Activated CD4-positive, alpha-beta T cell treated with anti-CD3 and anti-CD28 coated beads, Interleukin-2, amount 50 U/mL, for 16 hours (primary cell): Measurements from ENCODE around the gene RPL39.
A peak's percentile ranks its signal among the peaks of the same experiment; 100 is the strongest.
"Not testable (repeated sequence)": the region's sequence is repeated elsewhere in the genome, so short reads cannot be mapped to it uniquely, and the experiment has no call there.

Experiments used
- DNase-seq: peaks from one replicate; pipeline ENCODE4 v3.0.0-alpha.2; 2020

RPL39 gene

DNA sequence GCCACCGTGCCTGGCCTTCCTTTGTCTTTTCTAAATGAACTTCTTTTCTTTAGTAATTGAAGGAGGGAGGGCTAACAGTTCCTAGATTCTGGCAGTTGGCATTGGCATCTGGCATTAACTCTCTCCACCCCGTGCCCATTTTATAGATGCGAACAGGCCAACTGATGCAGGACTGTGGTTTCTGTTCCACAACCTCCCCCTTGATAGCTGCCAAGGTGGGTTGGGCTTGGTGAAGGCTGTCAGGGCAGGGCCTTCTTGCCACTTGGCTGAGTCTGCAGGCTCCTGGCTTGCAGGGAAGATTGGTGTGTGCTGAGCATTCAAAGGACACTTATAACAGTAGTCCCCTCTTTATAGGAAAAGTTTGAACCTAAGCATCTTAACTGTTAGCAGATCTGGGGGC lies 28.7 kb downstream of the RPL39 start:
- no peak for DNase-seq

DNA sequence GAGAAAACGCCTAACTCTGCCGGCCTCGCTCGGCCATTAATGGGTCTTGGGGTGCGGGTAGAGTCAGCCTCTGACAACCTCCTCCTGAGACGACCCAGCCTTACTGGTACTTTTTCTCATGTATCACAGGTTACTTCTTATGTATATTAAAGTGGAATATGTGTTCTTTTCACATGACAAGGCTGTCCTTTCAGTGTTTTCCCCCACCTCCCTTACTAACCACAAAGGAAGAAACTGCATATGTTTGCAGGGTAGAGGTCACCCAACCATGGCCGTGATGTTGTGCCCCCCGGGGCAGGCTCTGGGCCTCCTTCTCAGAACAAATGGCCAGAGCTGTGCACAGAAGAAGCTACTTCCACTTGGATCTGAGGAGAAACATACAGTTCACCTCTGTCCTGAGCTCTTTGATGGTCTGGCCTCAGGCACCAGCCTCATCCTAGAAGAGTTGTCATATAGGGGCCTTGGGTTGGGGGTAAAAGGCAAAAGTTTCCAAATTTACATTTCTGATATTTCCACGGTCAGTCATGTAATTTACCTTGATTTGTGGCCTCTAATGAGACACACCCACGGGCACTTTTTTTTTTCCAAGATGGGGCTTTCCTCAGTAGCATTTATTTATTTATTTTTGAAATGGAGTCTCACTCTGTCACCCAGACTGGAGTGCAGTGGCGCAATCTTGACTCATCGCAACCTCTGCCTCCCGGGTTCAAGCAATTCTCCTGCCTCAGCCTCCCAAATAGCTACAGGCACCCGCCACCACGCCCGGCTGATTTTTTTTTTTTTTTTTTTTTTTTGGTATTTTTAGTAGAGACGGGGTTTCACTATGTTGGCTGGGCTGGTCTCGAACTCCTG lies 31.2 kb downstream of the RPL39 start:
- DNase-seq = no peak

DNA sequence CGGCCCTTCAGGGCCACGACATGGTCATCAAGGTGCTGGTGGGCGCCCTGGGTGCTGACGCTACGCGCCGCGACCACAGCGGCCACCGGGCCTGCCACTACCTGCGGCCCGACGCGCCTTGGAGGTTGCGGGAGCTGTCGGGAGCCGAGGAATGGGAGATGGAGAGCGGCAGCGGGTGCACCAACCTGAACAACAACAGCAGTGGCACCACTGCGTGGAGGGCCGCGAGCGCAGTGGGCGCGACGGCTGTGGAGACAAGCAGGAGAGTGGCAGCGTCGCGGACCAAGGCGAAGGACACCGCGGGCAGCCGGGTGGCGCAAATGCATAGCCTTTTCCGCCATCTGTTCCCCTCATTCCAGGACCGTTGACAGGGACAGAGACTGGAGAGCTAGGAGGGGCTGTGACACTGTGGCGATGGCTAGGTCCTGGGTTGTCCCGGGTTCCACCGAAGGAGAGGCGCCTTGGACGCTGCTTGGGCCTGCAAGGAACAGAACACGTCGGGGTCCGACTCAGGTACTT lies 32.1 kb downstream of the RPL39 start:
- DNase-seq = no peak

DNA sequence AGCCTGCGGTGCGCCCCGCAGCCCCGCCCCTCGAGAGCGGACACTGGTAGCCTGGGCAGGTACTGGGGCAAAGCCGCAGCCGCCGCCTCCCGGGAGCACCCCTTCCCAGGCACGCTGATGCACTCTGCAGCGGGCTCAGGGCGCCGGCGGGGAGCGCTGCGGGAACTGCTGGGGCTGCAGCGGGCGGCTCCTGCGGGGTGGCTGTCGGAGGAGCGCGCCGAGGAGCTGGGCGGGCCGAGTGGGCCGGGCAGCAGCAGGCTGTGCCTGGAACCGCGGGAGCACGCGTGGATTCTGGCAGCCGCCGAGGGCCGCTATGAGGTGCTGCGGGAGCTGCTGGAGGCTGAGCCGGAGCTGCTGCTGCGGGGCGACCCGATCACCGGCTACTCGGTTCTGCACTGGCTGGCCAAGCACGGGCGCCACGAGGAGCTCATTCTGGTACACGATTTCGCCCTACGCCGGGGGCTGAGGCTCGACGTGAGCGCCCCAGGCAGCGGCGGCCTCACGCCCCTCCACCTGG lies 32.6 kb downstream of the RPL39 start:
- peak; percentile 22 for DNase-seq

DNA sequence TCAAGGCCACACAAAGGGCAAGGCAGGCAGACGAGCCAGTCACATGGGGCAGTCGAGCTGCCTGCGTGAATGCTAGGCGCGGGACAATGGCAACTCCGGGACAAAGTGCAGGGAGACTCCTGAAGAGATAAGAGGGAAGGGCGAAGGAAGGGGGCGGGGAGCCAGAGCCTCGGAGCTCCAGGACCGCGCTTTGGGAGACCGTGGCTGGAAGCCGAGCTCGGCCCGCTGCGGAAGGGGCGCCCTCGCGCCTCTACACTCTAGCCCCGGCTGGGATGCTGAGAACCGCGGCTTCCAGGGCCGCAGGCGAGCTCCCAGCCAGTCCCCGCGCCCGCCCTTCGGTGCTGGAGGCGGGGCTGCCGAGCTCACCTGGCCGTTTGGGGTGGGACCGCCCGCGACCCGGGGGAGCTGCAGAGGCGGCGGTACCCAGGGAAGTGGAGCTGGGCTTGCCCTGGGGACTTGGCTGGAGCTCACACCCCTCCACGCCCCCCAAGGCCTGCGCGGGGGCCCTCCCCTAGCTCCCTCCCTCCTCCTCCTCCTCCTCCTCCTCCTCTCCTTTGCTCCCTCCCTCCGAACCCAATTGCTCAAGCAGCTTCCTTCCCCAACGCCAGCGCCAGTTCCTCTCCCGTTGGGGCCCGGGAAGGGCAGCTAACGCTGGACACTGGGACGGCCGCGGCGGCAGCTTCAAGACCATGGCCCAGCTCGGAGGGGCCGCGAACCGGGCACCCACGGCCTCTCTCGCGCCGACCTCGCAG lies 33.3 kb downstream of the RPL39 start, which contains the start of gene SOWAHD:
SOWAHD (plus strand) TSS at position 610 of the 752 bp plus-strand sequence; CDS start at position 690, 80 bp downstream.
- no peak for DNase-seq

DNA sequence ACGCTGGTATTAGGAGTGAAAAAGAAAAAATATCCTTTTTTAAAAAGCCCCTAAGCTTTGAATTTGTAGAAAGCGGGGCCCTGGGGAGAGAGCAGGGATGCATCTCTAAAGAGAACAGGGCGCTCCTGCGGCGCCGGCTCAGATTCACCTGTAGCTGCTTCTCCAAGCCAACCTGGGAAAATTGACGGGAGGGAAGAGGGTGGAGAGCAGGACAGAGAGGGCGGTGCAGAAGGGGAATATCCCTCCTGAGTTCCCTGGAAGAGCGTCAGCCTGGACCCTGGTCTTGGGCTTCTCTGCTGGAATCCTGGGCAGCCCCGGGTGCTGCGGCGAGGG lies 33.8 kb downstream of the RPL39 start:
- DNase-seq = no peak

DNA sequence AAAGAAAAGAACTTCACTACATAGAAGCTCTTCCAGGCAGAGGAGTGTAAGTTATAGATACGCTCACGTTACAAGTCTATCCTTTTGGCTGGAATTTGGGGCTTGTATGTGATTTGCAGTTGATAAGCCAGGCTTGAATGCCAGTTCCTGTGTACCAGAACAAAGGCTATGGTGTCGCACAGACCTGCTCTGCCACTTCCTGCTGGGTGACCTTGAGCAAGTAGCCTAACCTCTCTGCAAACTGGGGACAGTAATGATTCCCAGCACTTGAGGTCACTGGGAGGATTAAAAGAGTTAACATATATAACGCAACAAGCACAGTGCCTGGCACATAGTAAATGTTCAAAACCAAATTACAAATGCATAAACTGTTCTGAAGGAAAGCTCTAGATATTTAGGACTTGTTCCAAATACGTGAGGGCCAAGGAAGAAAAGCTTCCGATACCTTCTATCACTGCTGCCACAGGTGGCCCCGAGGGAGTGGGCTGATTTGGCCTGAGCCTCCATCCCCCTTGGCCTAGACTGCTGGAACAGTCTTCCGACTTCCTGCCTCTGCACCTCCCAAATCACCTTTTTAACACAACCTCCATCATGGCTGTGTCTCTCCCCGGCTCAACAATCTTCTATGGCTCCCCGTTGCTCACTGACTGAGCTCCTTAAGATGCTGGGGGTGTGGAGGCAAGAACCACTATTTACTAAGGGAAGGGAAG lies 34.3 kb downstream of the RPL39 start:
- DNase-seq = peak; percentile 40

DNA sequence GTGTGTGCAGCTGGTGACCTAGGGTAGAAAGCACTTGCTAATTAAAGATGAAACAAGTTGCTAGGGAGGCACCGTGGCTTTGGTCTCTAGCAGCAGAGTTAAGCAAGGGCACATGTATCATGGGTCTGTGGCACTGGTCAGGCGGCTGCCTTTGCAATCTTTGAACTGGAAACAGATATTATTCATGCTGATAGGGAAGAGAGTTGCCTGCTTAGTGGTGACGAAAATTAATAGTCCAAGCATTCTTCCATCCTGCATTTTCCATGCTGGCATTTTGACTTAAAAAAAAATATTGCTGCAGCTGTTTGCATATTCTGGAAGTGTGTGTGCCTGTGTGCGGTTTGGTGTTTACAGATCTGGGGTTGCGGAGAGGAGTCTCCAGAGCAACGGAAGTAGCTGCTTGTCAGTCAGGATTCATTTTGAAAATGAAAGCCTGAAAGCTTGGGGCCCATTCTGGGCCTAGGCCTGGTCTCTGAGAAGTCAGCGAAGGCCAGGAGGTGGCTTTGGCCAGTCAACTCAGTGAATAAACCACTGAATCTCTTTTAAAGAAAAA lies 35.4 kb downstream of the RPL39 start:
- peak; percentile 92 for DNase-seq

DNA sequence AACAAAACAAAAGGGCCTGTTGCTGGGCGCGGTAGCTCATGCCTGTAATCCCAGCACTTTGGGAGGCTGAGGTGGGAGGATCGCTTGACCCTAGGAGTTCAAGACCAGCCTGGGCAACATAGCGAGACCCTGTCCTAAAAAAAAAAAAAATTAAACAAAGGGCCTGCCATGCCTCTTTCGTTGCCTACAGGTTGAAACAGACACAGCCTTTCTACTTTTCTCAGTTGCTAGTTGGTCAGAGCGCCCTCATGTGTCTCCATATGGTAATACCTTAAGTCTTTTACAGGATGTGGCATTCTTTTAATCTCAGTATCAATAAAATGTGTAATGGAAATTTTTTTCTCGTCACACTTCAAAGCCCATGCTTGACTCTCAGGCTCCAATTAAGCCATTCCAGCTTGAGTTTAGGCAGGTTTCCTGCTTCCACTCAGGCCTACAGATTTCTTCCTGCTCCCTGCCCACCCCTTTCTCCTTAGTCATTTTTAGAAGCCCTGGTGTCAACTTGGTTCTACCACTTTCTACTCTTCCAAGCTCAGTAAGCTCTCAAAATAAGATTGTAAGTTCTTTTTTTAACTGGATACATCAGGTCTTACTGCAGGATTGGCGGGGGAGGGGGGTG lies 37.7 kb downstream of the RPL39 start:
- peak; percentile 80 for DNase-seq

DNA sequence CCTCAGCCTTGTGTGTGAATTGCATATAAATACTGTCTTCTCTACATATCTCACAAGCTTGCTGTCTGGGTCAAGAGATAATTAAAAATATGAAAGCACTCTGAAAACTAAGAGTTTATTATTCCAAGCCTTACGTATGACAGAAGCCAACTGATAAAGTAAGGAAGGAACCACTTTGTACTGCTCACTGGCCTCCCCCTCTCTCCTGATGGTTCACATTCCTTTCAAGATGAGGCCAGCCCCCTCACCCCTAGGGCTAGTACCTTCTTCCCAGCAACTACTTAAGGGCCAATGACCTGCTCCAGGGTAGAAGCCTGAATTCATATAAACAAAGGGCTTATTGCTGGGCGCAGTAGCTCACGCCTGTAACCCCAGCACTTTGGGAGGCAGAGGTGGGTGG lies 38.4 kb downstream of the RPL39 start:
- DNase-seq = no peak

DNA sequence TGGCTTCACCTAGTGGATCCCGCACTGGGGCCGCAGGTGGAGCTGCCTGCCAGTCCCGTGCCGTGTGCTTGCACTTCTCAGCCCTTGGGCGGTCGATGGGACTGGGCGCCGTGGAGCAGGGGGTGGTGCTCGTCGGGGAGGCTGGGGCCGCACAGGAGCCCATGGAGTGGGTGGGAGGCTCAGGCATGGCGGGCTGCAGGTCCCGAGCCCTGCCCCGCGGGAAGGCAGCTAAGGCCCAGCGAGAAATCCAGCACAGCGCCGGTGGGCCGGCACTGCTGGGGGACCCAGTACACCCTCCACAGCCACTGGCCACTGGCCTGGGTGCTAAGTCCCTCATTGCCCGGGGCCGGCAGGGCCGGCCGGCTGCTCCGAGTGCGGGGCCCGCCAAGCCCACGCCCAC lies 40.7 kb downstream of the RPL39 start:
- DNase-seq = not testable (repeated sequence)

DNA sequence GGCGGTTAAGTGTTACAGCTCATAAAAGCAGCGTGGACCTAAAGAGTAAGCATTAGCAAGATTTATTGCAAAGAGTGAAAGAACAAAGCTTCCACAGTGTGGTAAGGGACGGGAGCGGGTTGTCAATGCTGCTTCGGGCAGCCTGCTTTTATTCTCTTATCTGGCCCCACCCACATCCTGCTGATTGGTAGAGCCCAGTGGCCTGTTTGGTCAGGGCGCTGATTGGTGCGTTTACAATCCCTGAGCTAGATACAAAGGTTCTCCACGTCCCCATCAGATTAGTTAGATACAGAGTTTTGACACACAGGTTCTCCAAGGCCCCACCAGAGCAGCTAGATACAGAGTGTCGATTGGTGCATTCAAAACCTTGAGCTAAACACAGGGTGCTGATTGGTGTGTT lies 41.3 kb downstream of the RPL39 start:
- not testable (repeated sequence) for DNase-seq

DNA sequence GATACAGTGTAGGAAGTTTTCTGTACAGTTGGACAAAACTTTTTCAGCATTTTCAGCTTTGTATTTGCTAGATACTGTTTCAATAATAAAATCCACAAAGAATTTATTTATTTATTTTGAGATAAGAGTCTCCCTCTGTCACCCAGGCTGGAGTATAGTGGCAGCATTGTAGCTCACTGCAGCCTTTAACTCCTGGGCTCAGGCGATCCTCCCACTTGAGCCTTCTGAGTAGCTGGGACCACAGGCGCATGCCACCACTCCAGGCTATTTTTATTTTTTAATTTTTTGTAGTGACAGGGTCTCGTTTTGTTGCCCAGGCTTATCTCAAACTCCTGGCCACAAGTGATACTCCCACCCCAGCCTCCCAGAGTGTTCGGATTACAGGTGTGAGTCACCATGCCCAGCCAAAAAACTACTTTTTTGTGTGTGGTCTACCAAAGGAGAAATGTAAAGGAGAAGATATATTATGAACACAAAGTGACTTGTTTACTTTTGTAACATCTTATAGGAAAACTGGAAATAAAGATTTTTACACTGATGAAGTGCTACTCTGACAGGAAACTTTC lies 46.1 kb downstream of the RPL39 start:
- DNase-seq = no peak

DNA sequence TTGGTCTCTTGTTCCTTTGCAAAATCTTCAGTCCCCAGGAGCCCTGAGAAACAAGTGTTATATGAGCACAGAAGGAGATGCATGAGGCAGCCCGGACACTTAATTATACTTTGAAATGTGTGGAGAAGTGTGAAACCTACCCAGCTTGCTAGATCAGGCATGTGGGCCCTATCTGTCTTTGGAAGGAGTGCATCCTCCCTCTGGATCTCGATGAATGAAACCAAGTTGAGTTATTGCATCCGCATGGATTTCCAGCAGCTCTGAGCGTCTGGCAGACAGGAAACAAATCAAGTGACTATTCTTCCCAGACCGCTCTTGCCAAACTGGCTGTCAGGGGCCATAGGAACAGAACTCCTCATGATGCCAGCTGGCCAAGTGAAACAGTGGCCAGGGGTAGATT lies 52.7 kb downstream of the RPL39 start:
- no peak for DNase-seq
